ENCODE measurements around the gene OLIG2.
A peak's percentile ranks its signal among the peaks of the same experiment; 100 is the strongest.

Gene OLIG2

GRCh38 chr21:33019885-33020557 lies 5.7 kb upstream of the OLIG2 start:
- no peak for DNase-seq (ENCODE audit: low spot score)

DNA sequence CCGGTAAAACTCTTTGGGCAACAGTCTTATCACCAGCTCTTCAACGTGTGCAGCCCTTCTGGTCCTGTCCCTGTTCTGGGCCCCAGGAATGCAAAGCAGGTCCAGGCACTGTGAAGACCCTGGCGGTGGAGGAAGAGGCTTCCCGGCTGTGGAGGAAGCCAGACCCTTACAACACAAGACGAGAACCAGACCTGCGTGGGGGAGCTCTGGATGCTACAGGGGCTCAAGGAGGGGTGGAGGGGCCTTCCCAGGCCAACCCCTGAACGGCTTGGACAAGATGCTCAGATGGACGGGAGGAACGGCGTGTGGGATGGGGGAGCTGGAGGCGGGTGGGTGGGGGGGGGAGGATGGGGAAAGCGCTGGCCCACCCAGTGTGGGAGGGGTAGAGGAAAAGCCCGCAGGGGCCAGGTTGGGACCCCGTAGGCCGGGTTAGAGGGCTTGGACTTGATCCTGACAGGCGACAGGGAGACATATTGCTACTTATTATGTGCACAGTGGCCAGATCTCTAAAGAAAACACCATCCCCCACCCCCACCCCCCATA lies 5.1 kb upstream of the OLIG2 start:
- DNase-seq (ENCODE audit: low spot score), result no peak

- no peak for DNase-seq (ENCODE audit: low spot score)
Measured at GRCh38 chr21:33021150-33021549, 4.6 kb upstream of the OLIG2 start.

DNA sequence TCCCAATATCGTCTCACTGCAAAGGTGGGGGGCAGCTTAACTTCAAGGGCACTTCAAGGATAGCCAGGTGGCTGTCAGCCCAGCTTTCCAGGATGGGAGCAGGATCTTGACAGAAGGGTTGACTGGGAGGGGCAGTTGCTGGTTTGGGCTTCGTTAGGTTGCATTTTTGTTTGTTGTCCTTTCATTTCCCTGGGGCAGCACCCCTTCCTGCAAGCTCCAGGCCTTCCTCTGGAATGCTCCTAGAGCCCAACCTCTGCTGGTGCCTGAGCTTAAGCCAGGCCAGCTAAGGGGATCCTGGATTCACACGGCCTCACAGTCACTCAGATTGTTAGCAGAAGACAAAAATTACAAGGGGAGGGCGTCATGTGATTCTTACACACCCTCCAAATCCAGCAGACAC lies 4.1 kb upstream of the OLIG2 start:
- DNase-seq (ENCODE audit: low spot score), result no peak

DNA sequence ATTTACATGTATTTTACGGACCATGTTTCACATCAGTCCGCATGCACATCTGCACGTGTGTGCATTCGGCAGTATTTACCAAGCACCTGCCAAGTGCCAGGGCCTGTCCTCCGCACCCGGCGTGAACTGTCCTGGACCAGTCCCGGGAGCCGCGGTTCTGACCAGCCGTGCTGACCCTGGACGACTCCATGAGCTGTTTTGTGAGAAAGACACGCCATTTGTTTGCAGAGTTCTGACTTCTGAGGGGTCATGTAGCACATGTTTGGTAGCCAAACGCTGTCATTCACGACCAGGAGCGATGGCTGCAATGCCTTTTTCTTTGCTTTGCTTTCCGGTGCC lies 3.3 kb upstream of the OLIG2 start:
- DNase-seq (ENCODE audit: low spot score), result no peak

- no peak for DNase-seq (ENCODE audit: low spot score)
Measured at GRCh38 chr21:33022828-33023573, 2.7 kb upstream of the OLIG2 start.

DNA sequence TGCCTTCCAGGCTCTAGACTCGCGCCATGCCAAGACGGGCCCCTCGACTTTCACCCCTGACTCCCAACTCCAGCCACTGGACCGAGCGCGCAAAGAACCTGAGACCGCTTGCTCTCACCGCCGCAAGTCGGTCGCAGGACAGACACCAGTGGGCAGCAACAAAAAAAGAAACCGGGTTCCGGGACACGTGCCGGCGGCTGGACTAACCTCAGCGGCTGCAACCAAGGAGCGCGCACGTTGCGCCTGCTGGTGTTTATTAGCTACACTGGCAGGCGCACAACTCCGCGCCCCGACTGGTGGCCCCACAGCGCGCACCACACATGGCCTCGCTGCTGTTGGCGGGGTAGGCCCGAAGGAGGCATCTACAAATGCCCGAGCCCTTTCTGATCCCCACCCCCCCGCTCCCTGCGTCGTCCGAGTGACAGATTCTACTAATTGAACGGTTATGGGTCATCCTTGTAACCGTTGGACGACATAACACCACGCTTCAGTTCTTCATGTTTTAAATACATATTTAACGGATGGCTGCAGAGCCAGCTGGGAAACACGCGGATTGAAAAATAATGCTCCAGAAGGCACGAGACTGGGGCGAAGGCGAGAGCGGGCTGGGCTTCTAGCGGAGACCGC lies 2.0 kb upstream of the OLIG2 start:
- DNase-seq (ENCODE audit: low spot score), result no peak

DNA sequence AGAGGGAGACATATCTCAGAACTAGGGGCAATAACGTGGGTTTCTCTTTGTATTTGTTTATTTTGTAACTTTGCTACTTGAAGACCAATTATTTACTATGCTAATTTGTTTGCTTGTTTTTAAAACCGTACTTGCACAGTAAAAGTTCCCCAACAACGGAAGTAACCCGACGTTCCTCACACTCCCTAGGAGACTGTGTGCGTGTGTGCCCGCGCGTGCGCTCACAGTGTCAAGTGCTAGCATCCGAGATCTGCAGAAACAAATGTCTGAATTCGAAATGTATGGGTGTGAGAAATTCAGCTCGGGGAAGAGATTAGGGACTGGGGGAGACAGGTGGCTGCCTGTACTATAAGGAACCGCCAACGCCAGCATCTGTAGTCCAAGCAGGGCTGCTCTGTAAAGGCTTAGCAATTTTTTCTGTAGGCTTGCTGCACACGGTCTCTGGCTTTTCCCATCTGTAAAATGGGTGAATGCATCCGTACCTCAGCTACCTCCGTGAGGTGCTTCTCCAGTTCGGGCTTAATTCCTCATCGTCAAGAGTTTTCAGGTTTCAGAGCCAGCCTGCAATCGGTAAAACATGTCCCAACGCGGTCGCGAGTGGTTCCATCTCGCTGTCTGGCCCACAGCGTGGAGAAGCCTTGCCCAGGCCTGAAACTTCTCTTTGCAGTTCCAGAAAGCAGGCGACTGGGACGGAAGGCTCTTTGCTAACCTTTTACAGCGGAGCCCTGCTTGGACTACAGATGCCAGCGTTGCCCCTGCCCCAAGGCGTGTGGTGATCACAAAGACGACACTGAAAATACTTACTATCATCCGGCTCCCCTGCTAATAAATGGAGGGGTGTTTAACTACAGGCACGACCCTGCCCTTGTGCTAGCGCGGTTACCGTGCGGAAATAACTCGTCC lies 1.3 kb upstream of the OLIG2 start:
- DNase-seq (ENCODE audit: low spot score), result no peak

GRCh38 chr21:33025106-33025488 lies 638 bp upstream of the OLIG2 start:
- DNase-seq (ENCODE audit: low spot score), result no peak

DNA sequence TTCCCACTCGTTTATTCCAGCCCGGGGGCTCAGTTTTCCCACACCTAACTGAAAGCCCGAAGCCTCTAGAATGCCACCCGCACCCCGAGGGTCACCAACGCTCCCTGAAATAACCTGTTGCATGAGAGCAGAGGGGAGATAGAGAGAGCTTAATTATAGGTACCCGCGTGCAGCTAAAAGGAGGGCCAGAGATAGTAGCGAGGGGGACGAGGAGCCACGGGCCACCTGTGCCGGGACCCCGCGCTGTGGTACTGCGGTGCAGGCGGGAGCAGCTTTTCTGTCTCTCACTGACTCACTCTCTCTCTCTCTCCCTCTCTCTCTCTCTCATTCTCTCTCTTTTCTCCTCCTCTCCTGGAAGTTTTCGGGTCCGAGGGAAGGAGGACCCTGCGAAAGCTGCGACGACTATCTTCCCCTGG lies 716 bp downstream of the OLIG2 start:
- DNase-seq (ENCODE audit: low spot score), result no peak

GRCh38 chr21:33026878-33027400 lies 1.2 kb downstream of the OLIG2 start:
- no peak for DNase-seq (ENCODE audit: low spot score)

DNA sequence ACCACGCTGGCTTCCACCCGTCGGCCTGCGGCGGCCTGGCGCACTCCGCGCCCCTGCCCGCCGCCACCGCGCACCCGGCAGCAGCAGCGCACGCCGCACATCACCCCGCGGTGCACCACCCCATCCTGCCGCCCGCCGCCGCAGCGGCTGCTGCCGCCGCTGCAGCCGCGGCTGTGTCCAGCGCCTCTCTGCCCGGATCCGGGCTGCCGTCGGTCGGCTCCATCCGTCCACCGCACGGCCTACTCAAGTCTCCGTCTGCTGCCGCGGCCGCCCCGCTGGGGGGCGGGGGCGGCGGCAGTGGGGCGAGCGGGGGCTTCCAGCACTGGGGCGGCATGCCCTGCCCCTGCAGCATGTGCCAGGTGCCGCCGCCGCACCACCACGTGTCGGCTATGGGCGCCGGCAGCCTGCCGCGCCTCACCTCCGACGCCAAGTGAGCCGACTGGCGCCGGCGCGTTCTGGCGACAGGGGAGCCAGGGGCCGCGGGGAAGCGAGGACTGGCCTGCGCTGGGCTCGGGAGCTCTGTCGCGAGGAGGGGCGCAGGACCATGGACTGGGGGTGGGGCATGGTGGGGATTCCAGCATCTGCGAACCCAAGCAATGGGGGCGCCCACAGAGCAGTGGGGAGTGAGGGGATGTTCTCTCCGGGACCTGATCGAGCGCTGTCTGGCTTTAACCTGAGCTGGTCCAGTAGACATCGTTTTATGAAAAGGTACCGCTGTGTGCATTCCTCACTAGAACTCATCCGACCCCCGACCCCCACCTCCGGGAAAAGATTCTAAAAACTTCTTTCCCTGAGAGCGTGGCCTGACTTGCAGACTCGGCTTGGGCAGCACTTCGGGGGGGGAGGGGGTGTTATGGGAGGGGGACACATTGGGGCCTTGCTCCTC lies 1.9 kb downstream of the OLIG2 start:
- DNase-seq (ENCODE audit: low spot score), result no peak

DNA sequence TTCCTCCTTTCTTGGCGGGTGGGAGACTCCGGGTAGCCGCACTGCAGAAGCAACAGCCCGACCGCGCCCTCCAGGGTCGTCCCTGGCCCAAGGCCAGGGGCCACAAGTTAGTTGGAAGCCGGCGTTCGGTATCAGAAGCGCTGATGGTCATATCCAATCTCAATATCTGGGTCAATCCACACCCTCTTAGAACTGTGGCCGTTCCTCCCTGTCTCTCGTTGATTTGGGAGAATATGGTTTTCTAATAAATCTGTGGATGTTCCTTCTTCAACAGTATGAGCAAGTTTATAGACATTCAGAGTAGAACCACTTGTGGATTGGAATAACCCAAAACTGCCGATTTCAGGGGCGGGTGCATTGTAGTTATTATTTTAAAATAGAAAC lies 2.5 kb downstream of the OLIG2 start:
- DNase-seq (ENCODE audit: low spot score), result no peak

DNA sequence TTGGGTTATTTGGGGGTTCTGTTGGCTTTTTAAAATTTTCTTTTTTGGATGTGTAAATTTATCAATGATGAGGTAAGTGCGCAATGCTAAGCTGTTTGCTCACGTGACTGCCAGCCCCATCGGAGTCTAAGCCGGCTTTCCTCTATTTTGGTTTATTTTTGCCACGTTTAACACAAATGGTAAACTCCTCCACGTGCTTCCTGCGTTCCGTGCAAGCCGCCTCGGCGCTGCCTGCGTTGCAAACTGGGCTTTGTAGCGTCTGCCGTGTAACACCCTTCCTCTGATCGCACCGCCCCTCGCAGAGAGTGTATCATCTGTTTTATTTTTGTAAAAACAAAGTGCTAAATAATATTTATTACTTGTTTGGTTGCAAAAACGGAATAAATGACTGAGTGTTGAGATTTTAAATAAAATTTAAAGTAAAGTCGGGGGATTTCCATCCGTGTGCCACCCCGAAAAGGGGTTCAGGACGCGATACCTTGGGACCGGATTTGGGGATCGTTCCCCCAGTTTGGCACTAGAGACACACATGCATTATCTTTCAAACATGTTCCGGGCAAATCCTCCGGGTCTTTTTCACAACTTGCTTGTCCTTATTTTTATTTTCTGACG lies 3.1 kb downstream of the OLIG2 start:
- DNase-seq (ENCODE audit: low spot score), result peak; percentile 24

- DNase-seq (ENCODE audit: low spot score), result no peak
Measured at GRCh38 chr21:33029385-33029921, 3.7 kb downstream of the OLIG2 start.

DNA sequence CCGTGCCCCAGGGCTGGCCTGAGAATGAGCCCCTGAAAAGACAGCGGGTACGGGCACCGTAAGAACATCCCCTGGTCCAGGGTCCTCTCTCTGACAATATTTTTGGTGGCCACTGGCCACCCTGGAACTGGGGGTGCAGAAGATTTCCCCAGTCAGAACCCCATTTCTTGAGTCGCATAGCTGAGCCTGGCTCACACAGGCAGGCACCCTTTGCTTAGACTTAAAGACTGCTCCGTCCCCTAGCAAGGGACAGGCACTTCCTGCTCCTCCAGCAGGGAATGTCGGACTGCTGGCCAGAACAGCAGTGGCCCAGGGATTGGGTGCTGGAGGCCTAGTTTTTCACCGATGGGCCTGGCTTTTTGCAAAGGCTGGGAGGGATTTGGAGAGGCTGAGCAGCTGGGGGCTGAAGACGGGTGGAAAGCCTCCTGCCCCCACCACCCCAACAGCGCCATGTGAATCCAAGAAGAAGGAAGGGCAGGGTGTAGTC lies 4.3 kb downstream of the OLIG2 start:
- DNase-seq (ENCODE audit: low spot score), result no peak

DNA sequence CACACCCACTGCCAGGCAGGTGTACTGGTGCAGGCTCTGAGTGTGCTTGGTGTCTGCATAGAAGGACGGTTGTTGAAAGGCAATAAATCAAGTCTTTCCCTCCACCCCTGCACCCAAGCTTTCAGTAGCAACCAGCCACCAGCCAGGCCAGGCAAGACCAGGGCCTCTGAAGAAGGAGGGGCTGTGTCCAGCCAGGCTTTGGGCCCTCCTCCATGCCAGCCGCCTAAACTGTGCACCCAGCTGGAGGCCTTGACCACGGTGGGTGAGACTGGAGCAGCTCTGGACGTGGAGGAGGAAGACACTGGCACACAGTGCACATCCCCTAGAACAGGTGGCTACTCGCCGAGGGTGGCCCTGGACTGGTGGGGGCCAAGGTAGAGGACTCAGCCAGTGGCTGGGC lies 4.9 kb downstream of the OLIG2 start:
- no peak for DNase-seq (ENCODE audit: low spot score)

DNA sequence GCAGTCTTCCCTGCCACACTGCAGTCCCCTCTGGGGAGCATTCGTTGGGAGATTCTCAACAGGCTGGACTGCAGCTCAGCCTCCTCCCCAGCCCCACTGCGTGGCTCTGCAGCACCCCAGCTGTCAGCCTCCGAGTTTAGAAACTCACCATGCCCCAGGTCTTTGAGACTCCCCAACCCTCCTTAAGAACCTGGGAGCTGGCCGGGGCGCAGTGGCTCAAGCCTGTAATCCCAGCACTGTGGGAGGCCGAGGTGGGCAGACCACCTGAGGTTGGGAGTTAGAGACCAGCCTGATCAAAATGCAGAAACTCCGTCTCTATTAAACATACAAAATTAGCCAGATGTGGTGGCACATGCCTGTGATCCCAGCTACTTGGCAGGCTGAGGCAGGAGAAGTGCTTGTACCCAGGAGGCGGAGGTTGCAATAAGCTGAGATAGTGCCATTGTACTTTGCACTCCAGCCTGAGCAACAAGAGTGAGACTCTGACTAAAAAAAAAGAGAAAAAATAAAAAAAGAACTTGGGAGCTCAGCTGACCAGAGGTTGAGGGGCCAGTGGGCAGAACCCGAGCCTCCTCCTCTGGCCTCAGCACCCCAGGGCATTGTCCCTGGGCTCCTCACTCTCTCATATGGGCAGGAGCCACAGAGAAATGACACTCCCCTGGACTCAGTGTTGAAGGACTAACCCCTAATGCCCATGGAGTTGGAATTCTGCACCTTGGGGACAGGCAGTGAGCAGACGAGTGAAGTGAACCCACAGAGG lies 5.6 kb downstream of the OLIG2 start:
- DNase-seq (ENCODE audit: low spot score), result no peak

DNA sequence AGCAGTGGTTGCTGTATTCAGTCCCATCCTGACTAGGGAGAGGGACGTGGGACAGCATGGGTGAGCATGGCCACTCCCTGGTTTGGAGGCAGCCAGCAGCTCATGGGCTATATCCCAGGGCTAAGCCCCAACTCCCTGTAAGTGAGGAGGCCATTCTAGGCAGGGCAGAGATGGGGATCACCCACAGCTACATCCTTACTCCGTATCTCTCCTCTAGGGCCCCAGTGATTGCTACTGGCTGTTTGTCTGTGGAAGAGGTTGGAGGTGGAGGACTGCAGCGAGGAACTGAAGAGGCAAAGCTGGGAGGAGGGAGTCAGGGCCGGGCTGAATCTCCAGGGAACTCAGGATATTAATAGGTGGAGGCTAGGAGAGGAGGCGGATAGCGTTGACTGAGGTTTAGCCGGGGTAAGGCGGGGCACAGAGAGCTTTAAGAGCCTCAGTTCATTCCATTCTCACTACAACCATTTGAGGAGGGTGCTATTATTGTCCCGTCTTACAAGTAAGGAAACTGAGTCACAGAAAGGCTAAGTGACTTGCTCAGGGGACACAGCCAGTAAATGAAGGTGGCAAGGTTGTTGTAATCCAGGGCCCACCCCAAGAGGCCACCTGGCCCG lies 6.8 kb downstream of the OLIG2 start:
- DNase-seq (ENCODE audit: low spot score), result no peak

Data from CD4-positive, alpha-beta T cell treated with Interleukin-15 for 4 hours (primary cell).